Activated T-helper 1 cell treated with anti-CD3 and anti-CD28 coated beads, Interleukin-12 subunit alpha, Interleukin-12 subunit beta, Interleukin-2, Interleukin-4 antibody, amounts not matched to agents 30 ng/mL and 10 ng/mL and 1 ng/mL, durations not matched to agents 14 hours and 24 hours and 36 hours (primary cell): ENCODE data around the gene PITHD1. TPM values are rescaled to one million over a fixed set of nuclear protein-coding genes. Genes with fewer than 3 reads are reported as not detected.
"Not testable (repeated sequence)": the region's sequence is repeated elsewhere in the genome, so short reads cannot be mapped to it uniquely, and the experiment has no call there.

ENCODE experiments used
- DNase-seq: peaks from one replicate; pipeline ENCODE4 v3.0.0; 2021; ENCODE audit warnings: low spot score
- H3K27ac Mint-ChIP-seq: one replicate; pipeline ENCODE4 v1.8.0; 2021; ENCODE audit warnings: mild to moderate bottlenecking, mixed read lengths
- H3K27me3 Mint-ChIP-seq: one replicate; pipeline ENCODE4 v1.8.0; 2022; ENCODE audit warnings: mild to moderate bottlenecking, moderate library complexity, mixed read lengths; ENCODE audit not compliant: insufficient read depth
- H3K36me3 Mint-ChIP-seq: one replicate; pipeline ENCODE4 v1.8.0; 2021; ENCODE audit warnings: low read depth, mixed read lengths
- H3K4me1 Mint-ChIP-seq: one replicate; pipeline ENCODE4 v1.8.0; 2021; ENCODE audit warnings: low read depth, mixed read lengths
- H3K4me3 Mint-ChIP-seq: one replicate; pipeline ENCODE4 v1.8.0; 2021; ENCODE audit warnings: mild to moderate bottlenecking, moderate library complexity, mixed read lengths
- H3K9me3 Mint-ChIP-seq: one replicate; pipeline ENCODE4 v1.8.0; 2021; ENCODE audit warnings: mixed read lengths
- intact Hi-C: fragments of 100-400 bp; cut with micrococcal nuclease; formaldehyde crosslinking; loops from one replicate; pipeline ENCODE4 v1.15.1; 2024
- total RNA-seq: library from RNA; stranded (reverse); gene quantifications from 2 replicates; pipeline ENCODE4 v1.2.3, GENCODE V29; 2022

Gene PITHD1
- total RNA-seq, 1 donor from 2014 or later, result 83.4 TPM

- intact Hi-C loops, result loop anchor here (1.0 kb wide), 6 partner anchors 12 to 458 kb away; partner anchors contain the start of genes FUCA1, GALE, PITHD1 and PNRC2
- Mint-ChIP-seq H3K9me3 (no peaks in the 10 kb centered on the region), H3K36me3 (no peaks in the 10 kb centered on the region), H3K27ac (peak overlapping the region; percentile 89), H3K4me1 (peaks cover 15% of the 10 kb centered on the region), H3K27me3 (no peaks in the 10 kb centered on the region), H3K4me3 (peak overlapping the region; percentile 94)
- no peak for DNase-seq
Observed at GRCh38 chr1:23825762-23826522, 47.7 kb downstream of the PITHD1 start.

- H3K27ac Mint-ChIP-seq, intact Hi-C loops, H3K27me3 Mint-ChIP-seq, DNase-seq, H3K9me3 Mint-ChIP-seq, H3K36me3 Mint-ChIP-seq: not testable (repeated sequence)
- Mint-ChIP-seq H3K4me1 (peaks cover 15% of the 10 kb centered on the region), H3K4me3 (peak overlapping the region; percentile 56)
Observed at GRCh38 chr1:23826590-23826989, 48.4 kb downstream of the PITHD1 start.

- no peaks in the 10 kb centered on the region for H3K9me3 Mint-ChIP-seq
- H3K4me3 Mint-ChIP-seq, result no peak overlapping the region
- no peaks in the 10 kb centered on the region for H3K36me3 Mint-ChIP-seq
- peaks cover 15% of the 10 kb centered on the region for H3K4me1 Mint-ChIP-seq
- no peak overlapping the region for H3K27ac Mint-ChIP-seq
- intact Hi-C loops, result no loop called here
- H3K27me3 Mint-ChIP-seq, result no peaks in the 10 kb centered on the region
- DNase-seq, result no peak
Observed at GRCh38 chr1:23827717-23828116, 49.5 kb downstream of the PITHD1 start.

- H3K27ac Mint-ChIP-seq, intact Hi-C loops, H3K4me3 Mint-ChIP-seq, DNase-seq, H3K36me3 Mint-ChIP-seq, H3K27me3 Mint-ChIP-seq, H3K9me3 Mint-ChIP-seq: not testable (repeated sequence)
- H3K4me1 Mint-ChIP-seq, result peaks cover 14% of the 10 kb centered on the region
Observed at GRCh38 chr1:23834156-23834555, 55.9 kb downstream of the PITHD1 start.

GRCh38 chr1:23836037-23836436, 57.8 kb downstream of the PITHD1 start:
- Mint-ChIP-seq H3K27me3 (peaks cover 4% of the 10 kb centered on the region), H3K27ac (no peak overlapping the region), H3K36me3 (no peaks in the 10 kb centered on the region), H3K4me3 (no peak overlapping the region), H3K4me1 (peaks cover 14% of the 10 kb centered on the region), H3K9me3 (no peaks in the 10 kb centered on the region)
- no peak for DNase-seq
- intact Hi-C loops, result no loop called here

Other genes with a start within 250 kb of the PITHD1 start
- 32.0 and 33.5 TPM in 2 replicates for gene E2F2, start 247.2 kb upstream of the PITHD1 start, total RNA-seq
- 20.8 and 22.9 TPM in 2 replicates for gene ID3, start 218.9 kb upstream of the PITHD1 start, total RNA-seq
- gene RPL11, start 86.6 kb upstream of the PITHD1 start, total RNA-seq, result 1,058 and 1,119 TPM in 2 replicates
- gene ELOA, start 34.9 kb upstream of the PITHD1 start, total RNA-seq, result 54.5 and 55.2 TPM in 2 replicates
- 91.4 and 96.1 TPM in 2 replicates for gene LYPLA2, start 12.7 kb downstream of the PITHD1 start, total RNA-seq
- 62.4 and 63.4 TPM in 2 replicates for gene GALE, start 22.3 kb downstream of the PITHD1 start, total RNA-seq
- gene HMGCL, start 47.0 kb downstream of the PITHD1 start, total RNA-seq, result 18.5 and 19.9 TPM in 2 replicates
- 3.5 TPM in 2 replicates for gene FUCA1, start 89.9 kb downstream of the PITHD1 start, total RNA-seq
- gene CNR2, start 134.9 kb downstream of the PITHD1 start, total RNA-seq, result not detected in 2 replicates
- 112 and 134 TPM in 2 replicates for gene PNRC2, start 181.4 kb downstream of the PITHD1 start, total RNA-seq
- 238 and 243 TPM in 2 replicates for gene SRSF10, start 201.9 kb downstream of the PITHD1 start, total RNA-seq